Adipocyte (in vitro differentiated cells): Measurements from ENCODE around the gene MFN2.

Experiments
- DNase-seq: peaks from one replicate; pipeline ENCODE4 v3.0.0-alpha.2; 2015; ENCODE audit warnings: low read depth
- H3K27me3 ChIP-seq: replicated peaks from 2 replicates; pipeline ENCODE4 v1.7.0; 2013; ENCODE audit warnings: mild to moderate bottlenecking, low read length, moderate library complexity; ENCODE audit not compliant: control insufficient read depth, insufficient read depth
- H3K36me3 ChIP-seq: 2 replicates; pipeline ENCODE4 v1.7.0; 2013; ENCODE audit warnings: low read length, mild to moderate bottlenecking, moderate library complexity; ENCODE audit not compliant: control insufficient read depth, insufficient read depth, severe bottlenecking
- H3K4me1 ChIP-seq: 2 replicates; pipeline ENCODE4 v1.7.0; 2013; ENCODE audit warnings: mild to moderate bottlenecking, low read length, moderate library complexity; ENCODE audit not compliant: control insufficient read depth, insufficient read depth
- H3K4me3 ChIP-seq: 2 replicates; pipeline ENCODE4 v1.7.0; 2013; ENCODE audit warnings: mild to moderate bottlenecking, low read length, moderate library complexity
- H3K9ac ChIP-seq: 2 replicates; pipeline ENCODE4 v1.7.0; 2013; ENCODE audit warnings: mild to moderate bottlenecking, low read length, moderate library complexity
- H3K9me3 ChIP-seq: 2 replicates; pipeline ENCODE4 v1.7.0; 2013; ENCODE audit warnings: mild to moderate bottlenecking, low read length, moderate library complexity; ENCODE audit not compliant: control insufficient read depth

The MFN2 gene

DNA sequence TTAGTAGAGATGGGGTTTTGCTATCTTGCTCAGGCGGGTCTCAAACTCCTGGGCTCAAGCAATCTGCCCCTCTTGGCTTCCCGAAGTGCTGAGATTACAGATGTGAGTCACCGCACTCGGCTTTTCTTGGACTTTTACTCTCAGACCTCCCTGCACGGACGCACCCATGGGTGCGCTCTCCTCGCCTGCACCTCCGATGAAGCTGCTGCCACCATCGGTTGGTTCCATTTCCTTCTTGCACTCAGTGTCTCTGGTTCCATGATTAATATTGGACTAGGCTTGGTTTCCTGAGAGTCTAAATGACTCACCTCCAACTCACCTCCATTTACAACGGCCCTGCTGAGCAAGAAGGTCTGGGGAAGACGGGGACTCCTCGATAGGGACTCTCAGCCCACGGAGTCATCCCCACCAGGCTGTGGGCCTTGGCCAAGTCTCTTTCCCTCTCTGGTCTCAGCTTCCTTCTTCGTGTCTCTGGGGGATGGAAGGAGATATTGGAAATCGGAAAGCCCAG lies 76.1 kb downstream of the MFN2 start:
- DNase-seq = no peak
- H3K4me3 ChIP-seq = no peak overlapping the region
- no peak overlapping the region for H3K9ac ChIP-seq
- no peaks in the 10 kb centered on the region for H3K36me3 ChIP-seq
- H3K4me1 ChIP-seq = peaks cover 22% of the 10 kb centered on the region
- H3K9me3 ChIP-seq = peaks cover 10% of the 10 kb centered on the region
- peaks cover 19% of the 10 kb centered on the region for H3K27me3 ChIP-seq

DNA sequence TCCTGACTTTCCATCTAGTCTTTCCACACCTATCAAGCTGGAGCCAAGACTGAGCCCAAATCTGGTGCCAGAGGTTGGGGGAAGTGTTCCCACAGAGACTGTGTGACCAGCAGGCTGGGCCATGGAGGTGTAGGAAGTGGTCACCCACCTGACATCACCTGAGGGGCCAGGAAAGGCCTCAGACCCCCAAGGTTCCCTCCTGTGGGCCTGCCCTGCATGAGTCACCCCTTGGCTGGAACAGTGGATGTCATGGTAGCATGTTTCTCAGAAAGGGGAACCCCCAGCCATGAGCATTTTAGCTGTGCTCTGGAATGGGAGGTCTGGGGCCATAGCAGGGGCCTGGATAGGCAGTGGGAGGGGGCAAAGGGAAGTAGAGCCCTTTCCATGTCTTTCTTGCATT lies 77.1 kb downstream of the MFN2 start:
- peaks cover 10% of the 10 kb centered on the region for H3K9me3 ChIP-seq
- peaks cover 24% of the 10 kb centered on the region for H3K27me3 ChIP-seq
- H3K36me3 ChIP-seq = no peaks in the 10 kb centered on the region
- peaks cover 12% of the 10 kb centered on the region for H3K4me1 ChIP-seq
- H3K4me3 ChIP-seq = no peak overlapping the region
- H3K9ac ChIP-seq = no peak overlapping the region
- DNase-seq = no peak

DNA sequence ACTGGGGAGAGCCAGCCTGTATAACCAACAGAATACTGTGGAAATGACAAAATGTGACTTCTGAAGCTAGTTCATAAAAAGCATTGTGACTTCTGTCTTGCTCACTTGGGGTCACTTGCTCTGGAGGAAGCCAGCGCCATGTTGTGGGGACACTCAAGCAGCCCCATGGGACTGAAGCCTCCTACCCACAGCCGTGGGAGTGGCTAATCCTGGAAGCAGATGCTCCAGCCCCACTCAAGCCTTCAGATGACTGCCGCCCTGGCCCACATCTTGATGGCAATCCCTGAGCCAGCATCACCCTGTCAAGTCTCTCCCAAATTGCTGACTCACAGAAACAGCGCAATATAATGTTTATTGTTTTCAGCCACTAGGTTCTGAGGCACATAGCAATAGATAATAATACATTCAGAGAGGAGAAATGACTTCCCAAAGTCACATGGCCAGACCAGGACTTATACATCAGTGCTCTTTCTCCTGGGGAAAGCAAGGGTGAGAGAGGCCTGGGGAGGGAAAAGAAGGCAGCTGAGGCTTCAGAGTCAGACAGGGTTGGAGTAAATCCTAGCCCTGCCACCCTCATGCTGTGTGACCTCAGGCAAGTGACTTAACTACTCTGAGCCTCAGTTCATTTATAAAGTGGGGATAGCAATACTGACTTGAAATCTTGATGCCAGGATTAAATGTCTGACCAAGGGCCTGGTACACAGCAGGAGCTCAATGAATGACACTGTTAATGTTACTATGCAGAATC lies 77.9 kb downstream of the MFN2 start:
- DNase-seq = no peak
- no peak overlapping the region for H3K4me3 ChIP-seq
- peaks cover 5% of the 10 kb centered on the region for H3K4me1 ChIP-seq
- H3K27me3 ChIP-seq = peaks cover 30% of the 10 kb centered on the region
- H3K9ac ChIP-seq = no peak overlapping the region
- no peaks in the 10 kb centered on the region for H3K36me3 ChIP-seq
- peaks cover 10% of the 10 kb centered on the region for H3K9me3 ChIP-seq

DNA sequence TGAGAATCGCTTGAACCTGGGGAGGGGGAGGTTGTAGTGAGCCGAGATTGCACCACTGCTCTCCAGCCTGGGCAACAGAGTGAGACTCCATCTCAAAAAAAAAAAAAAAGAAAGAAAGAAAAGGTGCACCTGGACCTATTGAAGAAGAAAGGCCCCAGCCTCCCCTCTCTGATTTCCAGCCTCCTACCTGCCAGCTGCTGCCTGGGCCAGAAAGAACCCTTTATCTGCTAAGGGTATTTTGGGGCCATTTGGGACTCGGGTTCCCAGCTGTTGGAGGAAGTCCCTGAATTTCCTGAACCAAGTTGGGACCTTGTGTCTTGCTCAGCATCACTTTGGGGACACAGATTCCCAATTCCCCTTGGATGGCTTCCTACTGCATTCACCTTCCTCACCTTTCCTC lies 79.0 kb downstream of the MFN2 start:
- peaks cover 41% of the 10 kb centered on the region for H3K27me3 ChIP-seq
- no peak for DNase-seq

DNA sequence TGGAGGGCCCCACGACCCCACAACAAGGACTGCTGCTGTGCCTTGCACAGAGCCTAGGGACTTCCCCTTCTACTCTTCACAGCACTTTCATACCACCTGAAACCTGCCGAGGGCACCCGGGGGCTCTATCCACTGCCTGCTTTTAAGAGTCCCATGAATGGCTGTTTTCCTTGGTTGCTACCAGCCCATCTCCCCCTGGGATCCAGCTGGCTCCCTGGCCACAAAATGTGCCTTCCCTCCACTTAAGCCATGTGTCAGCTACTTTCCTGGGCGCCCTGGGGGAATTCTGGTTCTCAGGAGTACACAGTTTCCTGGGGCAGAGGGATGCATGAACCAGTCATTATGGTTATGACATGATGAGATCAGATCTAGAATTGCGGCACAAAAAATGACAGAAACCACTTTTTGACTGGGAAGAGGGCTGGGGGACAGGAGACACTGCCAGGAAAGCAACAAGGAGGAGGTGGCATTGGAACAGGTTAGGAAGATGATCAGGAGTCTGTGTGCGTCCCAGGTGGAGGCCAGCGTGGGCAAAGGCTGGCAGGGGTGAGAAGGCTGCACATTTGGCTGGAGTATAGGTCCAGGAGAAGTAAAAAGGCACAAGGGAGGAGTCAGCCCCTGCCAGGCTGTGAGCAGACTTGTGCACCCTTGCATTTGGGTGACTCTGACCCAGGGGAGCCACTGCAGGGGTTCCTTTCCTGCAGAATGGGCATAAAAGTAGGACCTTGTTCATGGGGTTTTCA lies 79.6 kb downstream of the MFN2 start:
- Histone ChIP-seq H3K27me3 (peaks cover 47% of the 10 kb centered on the region), H3K4me1 (no peaks in the 10 kb centered on the region), H3K9ac (no peak overlapping the region), H3K4me3 (no peak overlapping the region), H3K36me3 (no peaks in the 10 kb centered on the region), H3K9me3 (peaks cover 10% of the 10 kb centered on the region)
- no peak for DNase-seq

More for the DNA sequence above, 79.0 kb downstream of the MFN2 start:
- H3K9me3 ChIP-seq = peaks cover 10% of the 10 kb centered on the region
- H3K4me1 ChIP-seq = no peaks in the 10 kb centered on the region
- H3K36me3 ChIP-seq = no peaks in the 10 kb centered on the region
- no peak overlapping the region for H3K9ac ChIP-seq
- H3K4me3 ChIP-seq = no peak overlapping the region

DNA sequence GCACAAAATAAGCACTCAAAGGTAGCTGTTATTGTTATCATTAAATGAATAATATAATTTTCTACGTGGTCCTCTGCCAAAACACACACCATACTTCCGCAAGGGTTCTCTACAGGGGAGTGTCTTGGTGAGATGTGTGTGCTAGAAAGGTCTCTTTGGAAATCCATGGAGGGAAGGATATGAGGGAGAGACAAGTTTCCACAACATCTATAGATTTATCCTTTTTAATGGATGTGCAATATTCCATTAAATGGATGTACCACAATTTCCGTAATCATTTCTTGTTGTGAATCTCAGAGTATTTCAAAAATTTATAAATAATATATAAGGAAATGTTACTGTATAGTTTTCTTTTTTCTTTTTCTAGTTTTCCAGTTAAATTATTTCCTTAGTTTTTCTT lies 80.3 kb downstream of the MFN2 start:
- no peak overlapping the region for H3K4me3 ChIP-seq
- H3K27me3 ChIP-seq = peaks cover 47% of the 10 kb centered on the region
- H3K9me3 ChIP-seq = peaks cover 10% of the 10 kb centered on the region
- H3K4me1 ChIP-seq = no peaks in the 10 kb centered on the region
- no peak overlapping the region for H3K9ac ChIP-seq
- DNase-seq = no peak
- H3K36me3 ChIP-seq = no peaks in the 10 kb centered on the region
